ENCODE data around the gene MOCOS. TPM values are rescaled to one million over a fixed set of nuclear protein-coding genes. Genes with fewer than 3 reads are reported as not detected.

MOCOS gene
- total RNA-seq, 2 experiments from 2014 or later = 0.13 to 0.18 TPM

DNA sequence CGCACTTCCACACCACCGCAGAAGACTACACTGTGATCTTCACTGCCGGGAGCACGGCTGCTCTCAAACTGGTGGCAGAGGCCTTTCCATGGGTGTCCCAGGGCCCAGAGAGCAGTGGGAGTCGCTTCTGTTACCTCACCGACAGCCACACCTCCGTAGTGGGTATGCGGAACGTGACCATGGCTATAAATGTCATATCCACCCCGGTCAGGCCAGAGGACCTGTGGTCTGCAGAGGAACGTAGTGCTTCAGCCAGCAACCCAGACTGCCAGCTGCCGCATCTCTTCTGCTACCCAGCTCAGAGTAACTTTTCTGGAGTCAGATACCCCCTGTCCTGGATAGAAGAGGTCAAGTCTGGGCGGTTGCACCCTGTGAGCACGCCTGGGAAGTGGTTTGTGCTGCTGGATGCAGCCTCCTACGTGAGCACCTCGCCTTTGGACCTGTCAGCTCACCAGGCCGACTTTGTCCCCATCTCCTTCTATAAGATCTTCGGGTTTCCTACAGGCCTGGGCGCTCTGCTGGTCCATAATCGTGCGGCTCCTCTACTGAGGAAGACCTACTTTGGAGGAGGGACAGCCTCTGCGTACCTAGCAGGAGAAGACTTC lies 12.5 kb downstream of the MOCOS start:
- Mint-ChIP-seq H3K27me3 (peaks cover 2% of the 10 kb centered on the region), H3K4me3 (no peak overlapping the region), H3K4me1 (ENCODE audit: low read depth) (no peaks in the 10 kb centered on the region), H3K9me3 (no peaks in the 10 kb centered on the region), H3K36me3 (ENCODE audit: low read depth) (no peaks in the 10 kb centered on the region), H3K27ac (no peak overlapping the region)
- no peak for ATAC-seq
- ChIA-PET POLR2A (no interaction called here), CTCF (no interaction called here)
- intact Hi-C loops (cut with micrococcal nuclease) = no loop called here
- TF ChIP-seq, protein P1, sequence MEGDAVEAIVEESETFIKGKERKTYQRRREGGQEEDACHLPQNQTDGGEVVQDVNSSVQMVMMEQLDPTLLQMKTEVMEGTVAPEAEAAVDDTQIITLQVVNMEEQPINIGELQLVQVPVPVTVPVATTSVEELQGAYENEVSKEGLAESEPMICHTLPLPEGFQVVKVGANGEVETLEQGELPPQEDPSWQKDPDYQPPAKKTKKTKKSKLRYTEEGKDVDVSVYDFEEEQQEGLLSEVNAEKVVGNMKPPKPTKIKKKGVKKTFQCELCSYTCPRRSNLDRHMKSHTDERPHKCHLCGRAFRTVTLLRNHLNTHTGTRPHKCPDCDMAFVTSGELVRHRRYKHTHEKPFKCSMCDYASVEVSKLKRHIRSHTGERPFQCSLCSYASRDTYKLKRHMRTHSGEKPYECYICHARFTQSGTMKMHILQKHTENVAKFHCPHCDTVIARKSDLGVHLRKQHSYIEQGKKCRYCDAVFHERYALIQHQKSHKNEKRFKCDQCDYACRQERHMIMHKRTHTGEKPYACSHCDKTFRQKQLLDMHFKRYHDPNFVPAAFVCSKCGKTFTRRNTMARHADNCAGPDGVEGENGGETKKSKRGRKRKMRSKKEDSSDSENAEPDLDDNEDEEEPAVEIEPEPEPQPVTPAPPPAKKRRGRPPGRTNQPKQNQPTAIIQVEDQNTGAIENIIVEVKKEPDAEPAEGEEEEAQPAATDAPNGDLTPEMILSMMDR (IDR thresholded peaks at IDR 0.05) = no peak
- DNase-seq = no peak

DNA sequence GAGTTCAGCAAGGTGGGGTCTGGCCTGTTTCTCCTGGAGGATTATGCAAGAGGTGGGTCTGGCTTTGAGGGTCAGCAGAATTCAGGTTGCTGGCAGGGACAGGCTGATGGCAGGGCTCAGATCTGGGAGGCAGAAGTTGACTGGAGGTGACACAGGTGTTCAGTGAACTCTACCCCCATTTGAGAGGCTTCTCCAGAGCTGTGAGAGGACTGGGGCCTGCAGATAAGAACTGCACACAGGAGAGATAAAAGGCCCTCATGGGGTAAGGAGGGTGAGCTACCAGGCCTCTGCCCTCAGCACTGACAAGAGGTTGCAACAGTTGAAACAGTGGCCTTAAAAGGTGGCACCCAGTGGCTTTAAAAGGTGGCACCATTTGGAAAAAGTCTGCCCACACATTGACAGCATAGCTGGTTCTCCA lies 13.1 kb downstream of the MOCOS start:
- Mint-ChIP-seq H3K36me3 (ENCODE audit: low read depth) (no peaks in the 10 kb centered on the region), H3K9me3 (no peaks in the 10 kb centered on the region), H3K27me3 (peaks cover 1% of the 10 kb centered on the region), H3K4me3 (no peak overlapping the region), H3K4me1 (ENCODE audit: low read depth) (no peaks in the 10 kb centered on the region), H3K27ac (no peak overlapping the region)
- ChIA-PET CTCF (no interaction called here), POLR2A (no interaction called here)
- ATAC-seq = no peak
- DNase-seq = no peak
- intact Hi-C loops (cut with micrococcal nuclease) = no loop called here
- TF ChIP-seq, protein P1 (IDR thresholded peaks at IDR 0.05) = no peak

DNA sequence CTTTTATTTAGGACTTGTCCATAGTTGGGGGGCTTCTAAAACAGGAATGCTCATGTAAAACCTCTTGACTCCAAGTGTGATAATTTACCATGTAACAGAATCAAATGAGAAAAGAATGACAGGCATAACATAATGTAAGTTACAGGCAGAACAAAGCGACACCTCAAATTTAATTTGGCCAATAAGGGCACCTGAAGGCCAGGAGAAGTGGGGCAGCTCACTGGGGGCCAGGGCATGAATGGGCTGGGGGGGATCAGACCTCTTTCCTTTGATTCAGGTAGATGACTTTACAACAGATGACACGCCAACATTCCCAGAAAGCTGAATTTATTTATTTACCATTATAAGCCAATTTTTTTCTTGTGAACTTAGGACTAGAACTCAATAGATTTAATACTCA lies 14.5 kb downstream of the MOCOS start:
- Mint-ChIP-seq H3K4me1 (ENCODE audit: low read depth) (no peaks in the 10 kb centered on the region), H3K27me3 (no peaks in the 10 kb centered on the region), H3K9me3 (no peaks in the 10 kb centered on the region), H3K4me3 (no peak overlapping the region), H3K27ac (no peak overlapping the region), H3K36me3 (ENCODE audit: low read depth) (no peaks in the 10 kb centered on the region)
- TF ChIP-seq, protein P1 (IDR thresholded peaks at IDR 0.05) = no peak
- DNase-seq (no peak), ATAC-seq (no peak)
- intact Hi-C loops (cut with micrococcal nuclease) = no loop called here
- CTCF ChIA-PET = no interaction called here
- POLR2A ChIA-PET = no interaction called here

DNA sequence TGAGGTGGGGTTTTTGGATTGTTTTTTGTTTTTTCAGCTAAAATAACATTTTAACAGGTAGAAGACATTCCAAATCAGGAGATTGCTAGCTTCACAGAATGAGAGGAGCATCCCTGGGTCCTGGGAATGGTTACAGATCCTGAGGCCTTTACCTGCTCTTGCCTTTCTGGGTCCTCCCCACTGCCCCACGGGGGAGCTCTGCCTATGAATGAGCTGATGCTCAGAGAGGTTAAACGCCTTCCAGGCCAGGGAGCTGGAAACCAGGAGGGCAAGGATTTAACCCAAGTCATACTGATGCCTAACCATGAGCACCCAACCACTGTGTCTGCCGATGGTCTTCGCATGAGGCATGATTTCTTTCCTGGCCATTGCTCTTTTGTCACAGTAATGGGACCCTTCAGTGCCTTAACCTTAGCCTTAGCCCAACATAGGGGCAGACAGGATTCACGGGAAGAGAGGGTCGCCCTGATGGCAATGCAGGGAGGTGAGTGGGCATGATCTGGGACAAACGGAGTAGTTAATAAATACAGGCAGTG lies 16.1 kb downstream of the MOCOS start:
- ChIA-PET CTCF (no interaction called here), POLR2A (no interaction called here)
- intact Hi-C loops (cut with micrococcal nuclease) = no loop called here
- H3K27ac Mint-ChIP-seq = no peak overlapping the region
- no peaks in the 10 kb centered on the region for H3K4me1 Mint-ChIP-seq (ENCODE audit: low read depth)
- H3K36me3 Mint-ChIP-seq (ENCODE audit: low read depth) = no peaks in the 10 kb centered on the region
- no peak for DNase-seq
- no peak for ATAC-seq
- TF ChIP-seq, protein P1 (IDR thresholded peaks at IDR 0.05) = no peak
- H3K4me3 Mint-ChIP-seq = no peak overlapping the region
- no peaks in the 10 kb centered on the region for H3K27me3 Mint-ChIP-seq
- peaks cover 4% of the 10 kb centered on the region for H3K9me3 Mint-ChIP-seq

DNA sequence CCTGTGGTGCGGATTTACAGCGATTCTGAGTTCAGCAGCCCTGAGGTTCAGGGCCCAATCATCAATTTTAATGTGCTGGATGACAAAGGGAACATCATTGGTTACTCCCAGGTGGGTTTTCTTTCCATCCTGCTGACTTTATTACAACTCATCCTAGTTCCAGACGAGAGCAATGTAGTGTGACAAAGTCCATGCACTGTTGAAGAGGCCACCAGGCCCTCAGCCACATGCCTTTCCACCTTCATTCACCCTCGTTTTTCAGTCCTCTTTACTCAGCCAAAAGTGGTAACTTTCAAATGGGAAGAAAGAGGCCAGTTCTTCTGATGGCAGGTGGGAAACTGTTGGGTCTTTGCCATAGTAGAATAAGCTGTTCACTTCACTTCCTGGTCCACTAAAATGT lies 17.9 kb downstream of the MOCOS start:
- TF ChIP-seq, protein P1 (IDR thresholded peaks at IDR 0.05) = no peak
- CTCF ChIA-PET = no interaction called here
- Mint-ChIP-seq H3K4me1 (ENCODE audit: low read depth) (no peaks in the 10 kb centered on the region), H3K36me3 (ENCODE audit: low read depth) (no peaks in the 10 kb centered on the region), H3K4me3 (no peak overlapping the region), H3K27me3 (no peaks in the 10 kb centered on the region), H3K27ac (no peak overlapping the region), H3K9me3 (peaks cover 4% of the 10 kb centered on the region)
- DNase-seq (no peak), ATAC-seq (no peak)
- POLR2A ChIA-PET = no interaction called here
- intact Hi-C loops (cut with micrococcal nuclease) = no loop called here

Measured in activated CD8-positive, alpha-beta T cell treated with anti-CD3 and anti-CD28 coated beads for 36 hours (primary cell).